GM12873 (cell line): Measurements from ENCODE around the gene NCAPG2.

ENCODE experiments used
- CTCF ChIP-seq: IDR thresholded peaks from 2 replicates; pipeline ENCODE4 v1.5.1; 2012; ENCODE audit warnings: low read depth, mild to moderate bottlenecking, moderate library complexity, low read length, control low read depth; ENCODE audit not compliant: insufficient read depth; ENCODE audit errors: missing control alignments

NCAPG2 gene

GRCh38 chr7:158728911-158729645 is 24.5 kb upstream of the NCAPG2 start:
- TF ChIP-seq CTCF, result no peak

GRCh38 chr7:158727690-158728089 is 23.1 kb upstream of the NCAPG2 start:
- TF ChIP-seq CTCF, result no peak

- no peak for TF ChIP-seq CTCF
These were observed 21.7 kb upstream of the NCAPG2 start for GRCh38 chr7:158726277-158726807.

GRCh38 chr7:158725506-158725800 is 20.8 kb upstream of the NCAPG2 start:
- TF ChIP-seq CTCF, result no peak

- TF ChIP-seq CTCF, result no peak
These were observed 20.3 kb upstream of the NCAPG2 start for GRCh38 chr7:158724658-158725505.

GRCh38 chr7:158723714-158724385 is 19.2 kb upstream of the NCAPG2 start:
- no peak for TF ChIP-seq CTCF

GRCh38 chr7:158723266-158723665 is 18.7 kb upstream of the NCAPG2 start:
- TF ChIP-seq CTCF, result no peak
